GM23248 (cell line): Measurements from ENCODE around the gene FRAT2.

Experiments used
- EZH2 ChIP-seq: fragments of 200-600 bp; sonication (generic); IDR thresholded peaks from 2 replicates; pipeline ENCODE4 v1.6.1; 2018; ENCODE audit warnings: antibody characterized with exemption, mild to moderate bottlenecking; ENCODE audit not compliant: insufficient read depth, poor library complexity, severe bottlenecking
- EZH2phosphoT487 ChIP-seq: fragments of 200-600 bp; sonication (generic); IDR thresholded peaks from 2 replicates; pipeline ENCODE4 v1.6.1; 2018; ENCODE audit warnings: antibody characterized with exemption, moderate library complexity, mild to moderate bottlenecking, low read depth; ENCODE audit not compliant: insufficient read depth

DNA sequence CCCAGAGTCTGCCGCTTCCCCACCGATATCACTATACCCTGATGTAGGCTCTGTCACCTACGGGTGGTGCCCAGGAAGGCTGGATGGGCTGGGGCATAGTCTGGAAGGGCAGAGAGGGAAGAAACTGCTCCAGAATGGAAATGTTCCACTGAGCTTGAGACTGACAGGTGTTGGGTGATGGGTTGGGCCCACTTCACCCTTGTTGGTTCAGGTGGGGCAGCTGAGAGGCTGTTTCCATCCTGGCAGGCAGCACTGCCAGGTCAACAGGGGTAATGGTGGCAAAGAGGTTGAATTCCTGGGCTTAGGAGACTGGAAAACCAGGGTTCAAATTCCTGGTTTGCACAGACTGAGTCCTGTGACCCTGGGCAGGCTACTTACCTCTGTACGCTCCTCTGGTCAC is 28.5 kb upstream of the FRAT2 start:
- TF ChIP-seq EZH2 = no peak
- TF ChIP-seq EZH2phosphoT487 = no peak
